ENCODE results near the gene SPAM1.

SPAM1 gene

GRCh38 chr7:123974326-123974908 lies 49.4 kb downstream of the SPAM1 start:
- TF ChIP-seq, protein P1, sequence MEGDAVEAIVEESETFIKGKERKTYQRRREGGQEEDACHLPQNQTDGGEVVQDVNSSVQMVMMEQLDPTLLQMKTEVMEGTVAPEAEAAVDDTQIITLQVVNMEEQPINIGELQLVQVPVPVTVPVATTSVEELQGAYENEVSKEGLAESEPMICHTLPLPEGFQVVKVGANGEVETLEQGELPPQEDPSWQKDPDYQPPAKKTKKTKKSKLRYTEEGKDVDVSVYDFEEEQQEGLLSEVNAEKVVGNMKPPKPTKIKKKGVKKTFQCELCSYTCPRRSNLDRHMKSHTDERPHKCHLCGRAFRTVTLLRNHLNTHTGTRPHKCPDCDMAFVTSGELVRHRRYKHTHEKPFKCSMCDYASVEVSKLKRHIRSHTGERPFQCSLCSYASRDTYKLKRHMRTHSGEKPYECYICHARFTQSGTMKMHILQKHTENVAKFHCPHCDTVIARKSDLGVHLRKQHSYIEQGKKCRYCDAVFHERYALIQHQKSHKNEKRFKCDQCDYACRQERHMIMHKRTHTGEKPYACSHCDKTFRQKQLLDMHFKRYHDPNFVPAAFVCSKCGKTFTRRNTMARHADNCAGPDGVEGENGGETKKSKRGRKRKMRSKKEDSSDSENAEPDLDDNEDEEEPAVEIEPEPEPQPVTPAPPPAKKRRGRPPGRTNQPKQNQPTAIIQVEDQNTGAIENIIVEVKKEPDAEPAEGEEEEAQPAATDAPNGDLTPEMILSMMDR (conservative IDR thresholded peaks at IDR 0.05; ENCODE audit: low read length) = no peak

GRCh38 chr7:123975084-123975483 lies 50.0 kb downstream of the SPAM1 start:
- TF ChIP-seq, protein P1 (conservative IDR thresholded peaks at IDR 0.05; ENCODE audit: low read length) = no peak
- H3K4me3 ChIP-seq (ENCODE audit: low read length) = no peak overlapping the region
- DNase-seq (ENCODE audit: low read depth) = no peak

More at GRCh38 chr7:123974326-123974908, 49.4 kb downstream of the SPAM1 start:
- no peak for DNase-seq (ENCODE audit: low read depth)
- no peak overlapping the region for H3K4me3 ChIP-seq (ENCODE audit: low read length)

DNA sequence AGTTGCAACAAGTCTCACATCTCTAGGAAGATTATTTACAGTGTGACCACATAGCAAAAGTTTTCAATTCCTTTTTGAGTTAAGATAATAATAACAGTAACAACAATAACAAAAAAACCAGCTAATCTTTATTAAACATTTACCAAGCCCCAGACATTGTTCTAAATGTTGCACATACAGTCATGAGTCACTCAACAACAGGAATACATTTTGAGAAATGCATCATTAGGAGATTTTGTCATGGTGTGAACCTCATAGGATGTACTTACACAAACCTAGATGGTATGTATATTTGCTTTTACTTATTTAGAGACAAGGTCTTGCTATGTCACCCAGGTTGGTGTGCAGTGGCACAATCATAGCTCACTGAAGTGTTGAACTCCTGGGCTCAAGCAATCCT lies 52.0 kb downstream of the SPAM1 start:
- TF ChIP-seq, protein P1 (conservative IDR thresholded peaks at IDR 0.05; ENCODE audit: low read length) = no peak
- DNase-seq (ENCODE audit: low read depth) = no peak
- no peak overlapping the region for H3K4me3 ChIP-seq (ENCODE audit: low read length)

GRCh38 chr7:123979876-123980275 lies 54.8 kb downstream of the SPAM1 start:
- TF ChIP-seq, protein P1 (conservative IDR thresholded peaks at IDR 0.05; ENCODE audit: low read length) = no peak
- no peak for DNase-seq (ENCODE audit: low read depth)
- H3K4me3 ChIP-seq (ENCODE audit: low read length) = no peak overlapping the region

GRCh38 chr7:123987445-123987844 lies 62.4 kb downstream of the SPAM1 start:
- no peak overlapping the region for H3K4me3 ChIP-seq (ENCODE audit: low read length)
- TF ChIP-seq, protein P1 (conservative IDR thresholded peaks at IDR 0.05; ENCODE audit: low read length) = no peak
- DNase-seq (ENCODE audit: low read depth) = no peak

GRCh38 chr7:123992913-123993518 lies 68.0 kb downstream of the SPAM1 start:
- TF ChIP-seq, protein P1 (conservative IDR thresholded peaks at IDR 0.05; ENCODE audit: low read length) = no peak
- no peak overlapping the region for H3K4me3 ChIP-seq (ENCODE audit: low read length)
- no peak for DNase-seq (ENCODE audit: low read depth)

DNA sequence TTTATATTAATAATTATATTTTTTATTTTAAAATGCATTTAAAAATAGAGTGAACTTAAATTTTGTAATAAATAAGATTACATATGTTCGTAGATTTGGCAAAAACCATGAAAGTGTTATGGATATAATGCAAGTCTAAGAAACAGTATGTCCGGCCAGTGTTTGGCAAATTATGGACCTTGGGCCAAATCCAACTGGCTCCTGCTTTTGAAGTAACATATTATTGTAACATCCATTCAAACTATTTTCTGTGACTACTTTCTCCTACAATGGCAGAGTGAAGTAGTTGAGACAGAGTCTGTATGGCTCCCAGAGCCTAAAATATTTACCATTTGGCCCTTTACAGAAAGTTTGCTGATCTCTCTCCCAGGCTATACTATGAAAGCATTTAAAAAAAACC lies 69.0 kb downstream of the SPAM1 start:
- DNase-seq (ENCODE audit: low read depth) = no peak
- no peak overlapping the region for H3K4me3 ChIP-seq (ENCODE audit: low read length)
- TF ChIP-seq, protein P1 (conservative IDR thresholded peaks at IDR 0.05; ENCODE audit: low read length) = no peak

All from AG10803 (cell line).